Endothelial cell of umbilical vein (primary cell): ENCODE measurements around the gene GOLPH3.
"Not testable (repeated sequence)": the region's sequence is repeated elsewhere in the genome, so short reads cannot be mapped to it uniquely, and the experiment has no call there.

ENCODE experiments used
- EZH2 ChIP-seq: IDR thresholded peaks from 2 replicates; pipeline ENCODE4 v1.6.1; 2012; ENCODE audit warnings: borderline replicate concordance, low read depth, mild to moderate bottlenecking, moderate library complexity, low read length, inconsistent platforms; ENCODE audit not compliant: severe bottlenecking
- FOS ChIP-seq: IDR thresholded peaks from 2 replicates; pipeline ENCODE4 v1.6.1; 2011; ENCODE audit warnings: mild to moderate bottlenecking, low read length, moderate library complexity, borderline replicate concordance; ENCODE audit not compliant: insufficient read depth
- GATA2 ChIP-seq: IDR thresholded peaks from 2 replicates; pipeline ENCODE4 v1.7.0; 2011; ENCODE audit warnings: low read depth, mild to moderate bottlenecking, moderate library complexity, mixed read lengths, low read length; ENCODE audit not compliant: insufficient read length, insufficient read depth
- JUN ChIP-seq: IDR thresholded peaks from 2 replicates; pipeline ENCODE4 v1.6.1; 2011; ENCODE audit warnings: borderline replicate concordance, low read depth; ENCODE audit not compliant: insufficient read length, insufficient read depth
- MYC ChIP-seq: IDR thresholded peaks from one replicate; pipeline ENCODE4 v1.6.1; 2011; ENCODE audit warnings: mild to moderate bottlenecking, low read depth, low read length
- POLR2A ChIP-seq: IDR thresholded peaks from 2 replicates; pipeline ENCODE4 v1.6.1; 2012; ENCODE audit warnings: low read depth, mild to moderate bottlenecking, control low read depth, low read length
- POLR2AphosphoS5 ChIP-seq: IDR thresholded peaks from 2 replicates; pipeline ENCODE4 v1.6.1; 2012; ENCODE audit warnings: low read depth, mild to moderate bottlenecking, control low read depth, low read length, moderate library complexity; ENCODE audit not compliant: insufficient read depth
- TF ChIP-seq, protein P1 (sequence below), 2 donors: IDR thresholded peaks; 1 replicate in 1 of 2; 2 replicates in 1 of 2; pipeline ENCODE4 v1.5.1; 2011; ENCODE audit warnings: low read length in 2 of 2, mild to moderate bottlenecking in 2 of 2, moderate library complexity in 2 of 2, control low read depth in 1 of 2, inconsistent platforms in 1 of 2, low read depth in 1 of 2; ENCODE audit not compliant: insufficient read depth in 1 of 2; ENCODE audit errors: extremely low read depth in 1 of 2
- TF ChIP-seq, protein P2 (sequence below): IDR thresholded peaks from 2 replicates; pipeline ENCODE4 v1.6.1; 2011; ENCODE audit not compliant: insufficient read depth, insufficient read length

DNA sequence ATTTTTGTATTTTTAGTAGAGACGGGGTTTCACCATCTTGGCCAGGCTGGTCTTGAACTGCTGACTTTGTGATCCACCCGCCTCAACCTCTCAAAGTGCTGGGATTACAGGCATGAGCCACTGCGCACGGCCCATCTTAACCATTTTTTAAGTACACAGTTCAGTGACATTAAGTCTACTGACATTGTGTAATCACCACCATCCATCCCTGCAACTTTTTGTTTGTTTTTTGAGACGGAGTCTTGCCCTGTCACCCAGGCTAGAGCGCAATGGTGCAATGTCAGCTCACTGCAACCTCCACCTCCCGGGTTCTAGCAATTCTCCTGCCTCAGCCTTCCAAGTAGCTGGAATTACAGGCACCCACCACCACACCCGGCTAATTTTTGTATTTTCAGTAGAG lies 55.2 kb downstream of the GOLPH3 start:
- TF ChIP-seq, protein P1, sequence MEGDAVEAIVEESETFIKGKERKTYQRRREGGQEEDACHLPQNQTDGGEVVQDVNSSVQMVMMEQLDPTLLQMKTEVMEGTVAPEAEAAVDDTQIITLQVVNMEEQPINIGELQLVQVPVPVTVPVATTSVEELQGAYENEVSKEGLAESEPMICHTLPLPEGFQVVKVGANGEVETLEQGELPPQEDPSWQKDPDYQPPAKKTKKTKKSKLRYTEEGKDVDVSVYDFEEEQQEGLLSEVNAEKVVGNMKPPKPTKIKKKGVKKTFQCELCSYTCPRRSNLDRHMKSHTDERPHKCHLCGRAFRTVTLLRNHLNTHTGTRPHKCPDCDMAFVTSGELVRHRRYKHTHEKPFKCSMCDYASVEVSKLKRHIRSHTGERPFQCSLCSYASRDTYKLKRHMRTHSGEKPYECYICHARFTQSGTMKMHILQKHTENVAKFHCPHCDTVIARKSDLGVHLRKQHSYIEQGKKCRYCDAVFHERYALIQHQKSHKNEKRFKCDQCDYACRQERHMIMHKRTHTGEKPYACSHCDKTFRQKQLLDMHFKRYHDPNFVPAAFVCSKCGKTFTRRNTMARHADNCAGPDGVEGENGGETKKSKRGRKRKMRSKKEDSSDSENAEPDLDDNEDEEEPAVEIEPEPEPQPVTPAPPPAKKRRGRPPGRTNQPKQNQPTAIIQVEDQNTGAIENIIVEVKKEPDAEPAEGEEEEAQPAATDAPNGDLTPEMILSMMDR (IDR thresholded peaks at IDR 0.05; ENCODE audit: extremely low read depth in 1 of 2, insufficient read depth in 1 of 2, low read depth in 1 of 2, low read length in 2 of 2), result not testable (repeated sequence)
- TF ChIP-seq, protein P2, sequence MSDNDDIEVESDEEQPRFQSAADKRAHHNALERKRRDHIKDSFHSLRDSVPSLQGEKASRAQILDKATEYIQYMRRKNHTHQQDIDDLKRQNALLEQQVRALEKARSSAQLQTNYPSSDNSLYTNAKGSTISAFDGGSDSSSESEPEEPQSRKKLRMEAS, result not testable (repeated sequence)
- not testable (repeated sequence) for TF ChIP-seq EZH2, POLR2AphosphoS5, POLR2A, GATA2, FOS, JUN, MYC
